ENCODE measurements around the gene ZSWIM2.
"Not testable (repeated sequence)": the region's sequence is repeated elsewhere in the genome, so short reads cannot be mapped to it uniquely, and the experiment has no call there.

The ZSWIM2 gene, protein sequence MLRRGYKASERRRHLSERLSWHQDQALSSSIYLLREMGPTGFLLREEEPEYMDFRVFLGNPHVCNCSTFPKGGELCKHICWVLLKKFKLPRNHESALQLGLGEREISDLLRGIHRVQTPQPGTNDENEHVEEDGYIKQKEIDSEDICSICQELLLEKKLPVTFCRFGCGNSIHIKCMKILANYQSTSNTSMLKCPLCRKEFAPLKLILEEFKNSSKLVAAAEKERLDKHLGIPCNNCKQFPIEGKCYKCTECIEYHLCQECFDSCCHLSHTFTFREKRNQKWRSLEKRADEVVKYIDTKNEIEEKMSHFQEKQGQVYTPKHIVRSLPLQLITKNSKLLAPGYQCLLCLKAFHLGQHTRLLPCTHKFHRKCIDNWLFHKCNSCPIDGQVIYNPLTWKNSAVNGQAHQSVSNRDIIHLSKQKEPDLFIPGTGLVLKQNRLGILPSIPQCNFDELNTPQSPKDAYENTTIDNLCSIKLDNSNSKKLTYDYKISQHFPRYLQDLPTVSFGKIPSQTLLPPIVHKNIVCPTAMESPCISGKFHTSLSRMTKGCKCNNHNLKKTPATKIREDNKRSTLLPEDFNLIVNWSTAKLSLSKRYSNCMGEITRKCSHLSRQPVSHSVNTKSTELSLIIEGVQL

DNA sequence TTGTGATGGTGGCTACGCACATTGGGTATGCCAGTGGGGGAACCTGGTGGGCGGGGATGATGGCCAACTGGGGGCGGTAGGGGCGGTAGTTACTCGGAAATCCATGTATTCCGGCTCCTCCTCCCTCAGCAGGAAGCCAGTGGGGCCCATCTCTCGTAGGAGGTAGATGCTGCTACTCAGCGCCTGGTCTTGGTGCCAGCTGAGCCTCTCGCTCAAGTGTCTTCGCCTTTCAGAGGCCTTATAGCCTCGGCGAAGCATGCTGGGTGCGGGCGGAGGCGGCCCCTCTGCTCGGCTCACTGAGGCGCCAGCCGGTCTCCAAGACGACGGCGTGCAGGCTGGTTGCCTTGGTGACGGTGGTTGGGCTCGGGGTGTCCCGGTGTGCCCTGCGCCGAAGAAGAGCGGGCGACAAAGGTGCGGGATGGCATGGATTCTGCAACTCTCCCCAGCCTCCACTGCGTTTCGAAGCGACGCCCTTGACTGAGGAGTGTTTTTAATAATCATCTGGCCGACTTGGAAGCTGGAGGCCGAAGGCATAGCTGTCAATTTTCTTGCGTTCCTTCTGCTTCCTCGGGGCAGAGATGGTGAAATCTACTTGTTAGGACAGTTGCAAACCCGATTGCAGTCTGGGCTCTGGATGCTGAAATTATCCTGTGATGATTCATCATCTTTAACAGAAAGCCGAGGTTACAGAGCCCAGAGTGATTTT, at the start of gene ZSWIM2:
ZSWIM2 (minus strand) TSS at position 298 of the 706 bp plus-strand sequence; CDS start at position 258, 40 bp downstream.
- peak; percentile 26 for DNase-seq

DNA sequence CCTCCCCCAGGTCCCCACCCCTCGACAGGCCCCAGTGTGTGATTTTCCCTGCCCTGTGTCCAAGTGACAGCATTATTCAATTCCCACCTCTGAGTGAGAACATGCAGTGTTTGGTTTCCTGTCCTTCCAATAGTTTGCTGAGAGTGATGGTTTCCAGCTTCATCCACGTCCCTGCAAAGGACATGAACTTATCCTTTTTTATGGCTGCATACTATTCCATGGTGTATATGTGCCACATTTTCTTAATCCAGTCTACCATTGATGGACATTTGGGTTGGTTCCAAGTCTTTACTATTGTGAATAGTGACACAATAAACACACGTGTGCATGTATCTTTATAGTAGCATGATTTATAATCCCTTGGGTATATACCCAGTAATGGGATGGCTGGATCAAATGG, 47.2 kb upstream of the ZSWIM2 start:
- not testable (repeated sequence) for DNase-seq

DNA sequence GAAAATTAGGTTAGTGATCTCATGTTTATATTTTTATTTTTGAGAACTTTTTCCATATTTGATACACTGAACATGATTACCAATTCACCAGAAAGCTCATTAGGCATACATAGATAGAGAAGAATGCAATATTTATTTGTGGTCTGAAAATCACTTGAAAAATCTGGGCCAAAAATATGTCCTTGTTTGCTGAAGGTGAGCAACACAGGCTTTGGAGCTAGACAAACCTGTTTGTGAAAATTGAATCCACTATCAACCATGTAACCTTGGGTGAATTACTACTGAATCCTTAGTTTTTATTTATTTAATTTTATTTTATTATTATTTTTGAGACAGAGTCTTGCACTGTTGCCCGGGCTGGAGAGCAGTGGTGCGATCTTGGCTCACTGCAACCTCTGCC, 46.5 kb upstream of the ZSWIM2 start:
- no peak for DNase-seq

DNA sequence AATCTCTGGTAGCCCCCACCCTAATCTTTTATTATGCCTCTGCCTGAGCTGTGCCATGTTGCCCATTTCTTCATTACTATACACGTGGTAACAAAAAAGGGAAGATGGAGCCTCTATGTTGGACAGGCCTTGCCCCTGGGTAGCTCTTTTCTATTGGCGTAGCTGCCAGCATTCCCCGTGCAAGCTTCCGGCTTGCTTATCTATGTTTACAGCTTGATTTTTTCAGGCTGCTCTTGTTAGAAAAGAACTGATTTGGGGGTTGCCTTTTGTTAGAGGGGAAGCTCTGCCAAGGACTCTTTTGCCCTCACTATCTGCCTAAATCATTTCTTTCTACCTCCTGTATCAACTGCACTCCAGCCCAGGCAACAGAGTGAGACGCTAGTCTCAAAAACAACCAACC, 45.5 kb upstream of the ZSWIM2 start:
- DNase-seq: no peak

DNA sequence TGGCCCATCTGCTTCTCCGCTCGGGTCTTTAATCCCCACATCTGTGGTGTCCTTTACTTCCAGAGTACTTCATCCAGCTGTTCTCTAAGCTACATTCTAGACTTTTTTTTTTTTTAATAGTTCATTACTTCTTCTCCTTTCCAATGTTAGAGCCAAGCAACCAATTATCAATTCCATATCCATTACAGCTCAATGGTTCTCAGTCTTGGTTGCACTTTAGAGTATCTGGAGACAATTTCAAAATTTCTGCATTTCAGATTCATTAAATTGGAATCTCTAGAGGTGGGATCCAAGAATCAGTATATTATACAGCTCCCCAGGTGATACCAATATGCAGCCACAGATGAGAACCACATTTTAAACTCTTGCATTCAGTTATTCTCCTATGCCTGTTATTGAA, 43.9 kb upstream of the ZSWIM2 start:
- DNase-seq: no peak

DNA sequence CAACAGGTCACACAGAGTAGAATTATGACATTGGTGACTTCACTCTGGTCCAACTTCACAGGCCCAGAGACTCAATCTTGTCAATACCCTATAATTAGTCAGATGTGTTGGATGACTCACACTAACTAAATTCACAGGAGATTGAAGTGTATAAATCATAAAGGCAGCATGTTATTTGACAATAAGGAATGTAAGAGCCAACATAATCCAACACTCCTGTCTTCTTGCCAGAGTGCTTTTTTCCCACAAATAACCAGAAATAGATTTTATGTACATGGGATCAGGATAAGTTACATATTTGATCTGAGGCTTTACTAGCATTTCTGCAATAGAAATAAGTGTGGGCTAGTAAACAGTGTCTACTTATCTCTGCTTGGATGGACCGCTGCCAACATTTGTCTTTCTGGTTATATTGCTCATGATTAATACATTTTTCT, 42.2 kb upstream of the ZSWIM2 start:
- no peak for DNase-seq

DNA sequence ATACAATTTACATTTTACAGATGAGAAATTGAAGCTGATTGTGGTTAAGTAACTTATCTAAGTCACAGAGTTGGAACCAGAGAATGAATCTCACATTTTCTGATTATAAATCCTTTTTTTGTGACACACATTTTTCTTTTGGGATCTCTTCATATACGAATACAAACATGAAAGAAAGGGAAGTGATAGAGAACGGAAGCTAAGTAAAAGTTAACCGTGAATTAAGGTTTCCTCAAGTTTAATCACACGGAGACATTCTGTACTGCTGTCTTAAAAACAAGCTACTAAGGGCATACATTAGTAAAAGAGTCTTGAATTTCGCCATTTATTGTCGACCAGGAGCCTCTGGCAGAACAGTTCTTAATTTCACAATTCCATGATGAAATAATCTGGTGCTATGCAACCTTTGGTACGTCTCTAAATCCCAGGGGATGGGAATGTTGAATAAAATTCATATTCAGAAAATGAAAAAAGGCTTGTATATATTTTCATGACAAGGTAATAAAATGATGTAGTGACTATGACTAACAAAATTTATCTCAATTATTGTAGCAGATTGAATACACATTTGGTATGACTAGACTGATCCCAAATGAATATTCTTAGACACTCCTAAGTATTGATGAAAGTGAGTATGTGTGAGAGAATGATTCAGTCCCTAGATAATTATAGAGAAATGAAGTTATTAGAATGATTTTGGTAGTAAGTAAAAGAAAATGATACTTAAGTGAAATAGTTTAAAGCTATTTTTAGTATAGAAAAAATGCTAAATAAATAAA, 40.3 kb upstream of the ZSWIM2 start:
- no peak for DNase-seq

DNA sequence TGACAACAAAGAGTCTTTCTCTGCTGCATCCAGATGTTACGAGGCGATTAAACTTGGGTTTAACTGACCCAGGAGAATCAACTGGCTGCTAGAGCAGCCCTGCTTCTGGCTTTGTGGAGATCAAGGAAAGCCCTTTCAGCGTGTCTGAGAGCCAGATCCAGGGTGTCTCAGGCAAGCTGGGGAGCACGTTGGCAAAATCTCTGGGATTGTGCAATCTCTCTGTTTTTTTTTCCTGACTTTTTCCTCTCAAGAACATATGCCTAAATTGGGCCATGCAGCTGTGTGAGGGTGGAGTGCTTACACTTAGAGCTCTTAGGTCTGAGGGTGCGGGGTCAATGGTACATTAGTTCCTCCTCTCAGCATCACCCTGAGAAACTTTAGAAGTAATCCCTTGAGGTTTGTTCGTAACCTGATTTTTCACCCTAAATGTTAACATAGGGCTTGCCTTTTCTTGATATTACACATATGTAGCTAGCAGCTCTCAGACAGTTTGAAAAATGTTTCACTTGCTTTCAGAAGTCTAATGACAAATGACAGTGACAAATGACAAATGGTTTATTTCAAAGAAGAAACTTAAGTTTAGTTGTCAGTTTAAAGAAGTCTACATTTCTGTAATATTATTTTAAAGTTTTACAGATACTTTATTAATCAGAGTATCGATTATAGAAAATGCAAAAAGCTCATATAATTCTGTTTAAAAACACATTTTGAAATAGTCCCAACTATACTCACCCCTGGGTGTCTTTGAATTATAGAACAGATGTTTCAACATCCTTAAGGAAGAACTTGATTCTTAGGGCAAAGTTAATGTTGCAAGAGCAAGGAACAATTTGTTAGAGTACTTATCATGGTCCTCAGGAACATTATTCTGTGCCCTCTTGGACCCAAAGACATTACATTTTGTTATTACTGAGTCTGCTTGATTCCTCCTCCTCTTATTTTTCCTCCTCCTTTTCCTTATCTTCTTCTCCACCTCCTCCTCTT, 38.4 kb upstream of the ZSWIM2 start:
- DNase-seq: no peak

DNA sequence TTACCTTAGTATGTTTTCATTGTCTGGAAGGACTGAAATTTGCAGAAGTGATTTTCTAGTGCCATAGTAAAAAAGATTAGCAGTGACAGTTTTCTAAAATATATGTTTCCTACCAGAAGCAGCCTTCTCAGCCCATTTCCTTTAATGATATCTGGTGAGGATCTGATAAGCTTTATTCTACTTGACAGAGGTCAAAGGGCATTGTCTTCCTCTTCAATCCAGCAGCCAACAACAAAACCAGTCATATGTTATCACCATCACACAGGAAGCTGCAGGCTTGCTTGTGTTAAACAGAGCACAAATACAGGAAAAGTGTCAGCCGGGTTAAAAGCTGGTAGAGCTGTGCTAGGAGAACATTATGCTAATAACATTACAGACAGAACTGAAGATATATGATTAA, 35.6 kb upstream of the ZSWIM2 start:
- DNase-seq: no peak

DNA sequence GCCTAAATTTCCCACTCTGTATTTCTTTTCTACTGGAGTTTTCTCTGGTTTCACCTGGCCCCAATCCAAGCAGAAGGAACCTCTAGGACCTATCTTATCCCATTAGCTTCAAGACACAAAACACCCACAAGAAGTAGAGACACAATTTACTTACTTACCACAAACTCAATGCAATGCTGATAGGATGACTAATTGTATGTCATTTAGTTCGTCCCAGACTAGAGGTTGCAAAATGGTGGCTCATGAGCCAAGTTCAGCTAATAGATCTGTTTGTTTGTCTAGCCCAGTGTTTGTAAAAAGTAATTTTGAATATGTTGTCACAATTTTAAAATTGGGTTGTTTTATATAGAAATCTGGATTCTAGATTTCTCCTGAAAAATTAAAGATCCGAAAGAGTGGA, 34.7 kb upstream of the ZSWIM2 start:
- no peak for DNase-seq

DNA sequence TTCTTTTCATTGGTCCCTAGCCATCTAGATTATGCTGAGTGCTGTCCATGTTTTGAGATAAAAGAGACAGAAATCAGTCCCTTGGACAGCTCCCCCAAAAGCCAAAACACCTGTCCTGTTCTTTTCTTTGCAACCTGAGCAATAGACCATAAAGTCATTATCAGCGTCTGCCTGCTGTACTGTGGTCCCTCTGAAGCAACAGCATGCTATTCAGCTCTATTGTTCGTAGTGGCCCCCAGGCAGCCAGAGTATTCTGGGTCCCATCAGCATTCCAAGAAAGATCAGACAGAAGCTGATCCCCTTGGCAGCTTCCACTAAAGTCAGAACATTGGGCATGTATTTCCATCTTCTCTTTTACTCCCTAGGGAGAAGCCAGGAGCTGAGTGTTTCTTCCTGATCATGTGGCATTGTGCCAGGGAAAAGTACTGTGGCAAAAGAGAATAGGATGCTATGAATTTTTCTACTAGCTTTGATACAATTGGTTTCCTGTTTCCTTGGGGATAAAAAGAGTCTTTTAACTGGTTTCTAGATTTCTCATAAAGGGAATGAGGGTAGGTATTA, 33.6 kb upstream of the ZSWIM2 start:
- no peak for DNase-seq

DNA sequence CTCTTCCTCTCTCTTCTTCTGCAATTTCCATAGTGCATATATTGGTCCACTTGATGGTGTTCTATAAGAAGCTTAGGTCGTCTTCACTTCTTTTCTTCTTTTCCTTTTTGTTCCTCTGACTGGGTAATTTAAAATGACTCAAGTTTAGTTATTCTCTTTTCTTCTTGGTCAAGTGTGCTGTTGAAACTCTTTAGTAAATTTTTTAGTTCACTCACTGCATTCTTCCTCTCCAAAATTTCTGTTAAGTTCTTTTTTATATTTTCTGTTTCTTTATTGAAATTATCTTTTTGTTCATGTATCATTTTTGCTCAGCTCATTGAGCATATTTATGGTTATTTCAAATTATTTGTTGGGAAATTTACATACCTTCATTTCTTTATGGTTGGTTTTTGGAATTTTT, 32.7 kb upstream of the ZSWIM2 start:
- no peak for DNase-seq

DNA sequence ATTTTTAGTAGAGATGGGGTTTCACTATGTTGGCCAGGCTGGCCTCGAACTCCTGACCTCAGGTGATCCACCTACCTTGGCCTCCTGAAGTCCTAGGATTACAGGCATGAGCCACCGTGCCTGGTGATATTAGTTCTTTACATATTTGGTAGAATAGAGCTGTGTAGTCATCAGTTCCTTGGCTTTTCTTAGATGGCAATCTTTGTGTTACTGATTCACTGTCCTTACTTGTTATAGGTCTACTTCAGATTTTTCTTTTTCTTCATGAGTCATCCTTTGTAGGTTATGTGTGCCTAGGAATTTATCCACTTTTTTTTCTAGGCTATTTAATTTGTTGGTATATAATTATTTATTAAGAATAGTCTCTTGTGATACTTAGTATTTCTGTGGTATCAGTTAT, 30.3 kb upstream of the ZSWIM2 start:
- no peak for DNase-seq

DNA sequence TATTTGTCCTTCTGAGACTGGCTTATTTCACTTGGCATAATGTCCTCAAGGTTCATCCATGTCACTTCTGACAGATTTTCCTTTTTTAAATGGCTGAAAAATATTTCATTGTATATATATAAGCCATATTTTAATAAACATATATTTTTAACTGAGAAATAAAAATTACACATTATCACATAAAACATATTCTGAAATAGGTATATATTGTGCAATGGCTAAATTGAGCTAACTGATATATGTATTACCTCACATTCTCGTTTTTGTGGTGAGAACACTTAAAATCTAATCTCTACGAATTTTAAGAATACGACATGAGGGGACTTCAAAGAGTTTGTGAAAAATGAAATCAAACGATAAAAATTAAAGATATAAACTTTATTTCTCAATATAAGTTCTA, 25.7 kb upstream of the ZSWIM2 start:
- no peak for DNase-seq

DNA sequence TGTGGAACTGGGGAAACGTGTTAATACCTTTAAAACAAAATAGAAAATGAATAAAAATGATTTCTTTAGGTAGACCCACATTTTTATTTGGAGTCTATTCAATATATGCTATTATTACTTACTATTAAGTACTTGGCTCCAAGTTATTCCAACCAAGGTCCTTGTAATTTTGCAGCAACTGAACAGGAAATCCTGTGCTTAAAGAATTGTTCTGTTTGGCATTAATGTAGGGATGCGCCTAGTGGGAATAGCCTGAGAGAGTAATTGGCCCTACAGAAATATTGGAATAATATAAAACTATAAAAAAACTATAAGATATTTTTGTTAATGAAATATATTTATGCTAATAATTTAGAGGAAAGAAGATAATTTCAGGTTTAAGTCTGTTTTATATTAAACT, 22.9 kb upstream of the ZSWIM2 start:
- DNase-seq: no peak

DNA sequence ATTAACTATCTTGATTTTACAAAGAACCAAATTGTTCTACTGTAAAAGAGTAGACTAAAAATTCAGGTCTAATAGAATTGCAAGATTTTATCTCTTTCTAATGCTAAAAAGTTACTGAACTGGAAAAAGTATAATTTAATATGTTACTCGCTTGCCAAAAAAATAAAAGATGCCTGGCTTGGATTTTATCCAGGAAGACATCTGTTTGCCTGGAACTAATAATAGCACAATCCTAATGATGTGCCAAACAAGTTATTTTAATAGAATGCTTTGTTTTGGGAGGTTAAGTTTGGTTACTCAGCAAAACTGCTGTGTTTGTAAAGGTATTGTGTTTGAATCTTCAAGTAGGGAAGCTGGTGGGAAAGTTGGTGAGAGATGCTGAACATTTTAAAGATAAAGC, 19.4 kb upstream of the ZSWIM2 start:
- DNase-seq: peak; percentile 78

DNA sequence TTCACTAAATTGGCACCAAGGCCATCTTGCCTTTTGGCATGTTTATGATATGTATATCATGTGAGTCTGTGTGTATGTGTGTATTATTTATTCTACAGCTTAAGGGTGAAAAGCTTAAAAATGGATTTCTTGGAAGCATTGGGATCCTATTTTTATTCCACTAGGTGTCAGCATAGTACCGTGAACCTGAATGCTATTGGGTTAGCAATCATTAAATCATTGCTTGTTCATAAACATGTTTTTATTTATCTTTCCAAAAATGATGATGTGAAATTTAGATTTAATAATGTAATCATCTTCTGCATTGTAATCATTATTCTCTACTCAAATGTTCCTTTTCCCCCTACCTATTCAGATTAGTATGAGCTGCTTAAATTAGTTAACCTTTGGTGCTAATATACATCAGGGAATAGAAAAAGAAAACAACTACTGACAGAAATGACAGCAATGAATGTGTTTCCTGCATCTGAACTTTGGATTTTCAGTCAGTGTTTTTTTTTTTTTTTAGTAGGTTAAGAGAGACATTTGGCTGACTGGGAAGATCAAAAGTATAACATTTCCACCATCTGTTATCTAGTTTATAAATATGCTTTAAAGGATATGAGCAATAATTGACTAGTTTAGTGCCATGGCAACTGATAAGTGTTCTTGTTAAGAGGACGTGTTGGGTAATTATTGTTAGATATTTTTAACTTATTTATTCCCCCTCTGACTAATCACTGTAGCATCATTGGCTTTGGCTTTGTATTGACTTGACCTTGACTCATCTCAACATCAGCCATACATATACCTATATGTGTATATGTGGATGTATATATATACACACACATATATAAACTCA, 14.1 kb upstream of the ZSWIM2 start:
- DNase-seq: peak; percentile 61

DNA sequence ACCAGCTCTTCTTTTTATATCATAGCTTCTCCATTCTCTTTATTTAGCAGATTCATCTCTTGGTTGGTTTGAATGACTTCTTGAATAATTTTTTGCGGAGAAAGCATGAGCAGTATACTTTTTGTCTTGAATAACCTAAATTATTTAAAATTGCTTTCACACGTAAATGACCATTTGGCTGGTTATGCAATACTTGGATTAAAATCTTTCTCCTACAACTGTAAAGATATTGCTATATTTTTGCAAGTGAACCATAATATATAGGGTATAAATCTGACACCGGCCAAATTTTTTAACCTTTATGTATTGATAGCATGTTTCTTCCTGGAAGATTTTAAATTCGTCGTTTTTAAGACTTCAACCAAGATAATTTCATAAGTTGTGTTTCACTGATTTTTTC, 6.2 kb upstream of the ZSWIM2 start:
- no peak for DNase-seq

DNA sequence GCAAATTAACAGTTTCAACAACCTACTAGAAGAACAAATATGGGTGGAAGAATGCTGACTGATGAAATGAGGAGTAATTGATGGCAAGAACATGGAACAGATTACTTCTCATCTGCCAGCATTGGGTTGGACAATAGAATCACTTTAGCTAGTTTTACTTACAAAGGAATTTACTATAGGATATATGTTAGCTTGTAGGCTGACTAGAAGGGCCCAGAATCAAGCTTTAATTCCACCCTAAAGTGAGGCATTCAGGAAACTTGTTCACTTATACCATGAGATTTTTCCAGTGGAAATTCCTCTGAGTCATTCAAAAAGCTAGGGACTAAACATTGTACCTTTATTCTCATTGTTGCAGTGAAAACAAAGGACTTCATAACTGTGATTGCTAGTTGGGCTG, 5.0 kb upstream of the ZSWIM2 start:
- no peak for DNase-seq

DNA sequence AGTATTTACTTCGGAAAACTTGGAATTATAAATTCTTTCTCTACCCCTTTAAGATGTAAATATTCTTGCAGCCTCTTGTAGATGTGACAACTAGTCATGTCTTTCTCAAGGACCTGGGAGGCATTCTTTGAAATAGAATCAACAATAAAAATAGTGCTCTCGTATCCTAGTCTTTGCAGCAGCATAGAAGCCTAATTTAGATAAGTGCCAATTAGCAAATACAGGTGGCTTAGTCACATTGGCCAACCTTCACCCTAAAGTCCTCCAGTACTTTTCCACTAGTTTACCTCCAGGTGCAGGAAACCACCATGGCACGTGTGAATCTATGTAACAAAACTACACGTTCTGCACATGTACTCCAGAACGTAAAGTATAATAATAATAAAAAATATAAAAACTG, 3.5 kb upstream of the ZSWIM2 start:
- DNase-seq: no peak

DNA sequence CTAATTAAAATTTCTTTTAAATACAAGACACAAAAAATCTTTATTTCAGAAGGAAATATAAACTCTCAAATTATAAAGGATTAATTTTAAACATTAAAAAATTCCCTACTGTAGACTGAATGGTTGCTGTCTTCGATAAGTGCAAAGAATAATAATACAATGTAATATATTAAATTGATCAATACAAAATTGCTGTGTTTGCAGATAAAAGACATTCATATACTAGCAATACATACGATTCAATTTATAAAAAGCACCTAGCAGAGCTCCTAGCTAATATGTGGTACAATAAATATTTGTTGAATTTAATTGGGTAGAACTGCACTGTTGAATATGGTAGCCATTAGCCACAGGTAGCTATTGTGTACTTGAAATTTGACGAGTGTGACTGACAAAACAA, 6.6 kb downstream of the ZSWIM2 start:
- no peak for DNase-seq

Measured in NCI-H1694 (cell line).